Nephron progenitor cell (in vitro differentiated cells): Measurements from ENCODE around the gene C1orf21.

Source experiments
- DNase-seq: peaks from one replicate; pipeline ENCODE4 v3.0.0; 2021
- H3K27ac Mint-ChIP-seq: 2 replicates; pipeline ENCODE4 v1.8.0; 2021; ENCODE audit warnings: mild to moderate bottlenecking, moderate library complexity, mixed read lengths
- H3K27me3 Mint-ChIP-seq: 2 replicates; pipeline ENCODE4 v1.8.0; 2021; ENCODE audit warnings: mild to moderate bottlenecking, low read depth, mixed read lengths; ENCODE audit not compliant: poor library complexity
- H3K36me3 Mint-ChIP-seq: 2 replicates; pipeline ENCODE4 v1.8.0; 2021; ENCODE audit warnings: low read depth, mixed read lengths
- H3K4me1 Mint-ChIP-seq: 2 replicates; pipeline ENCODE4 v1.8.0; 2021; ENCODE audit warnings: mixed read lengths
- H3K4me3 Mint-ChIP-seq: 2 replicates; pipeline ENCODE4 v1.8.0; 2021; ENCODE audit warnings: mild to moderate bottlenecking, moderate library complexity, mixed read lengths
- H3K9me3 Mint-ChIP-seq: 2 replicates; pipeline ENCODE4 v1.8.0; 2021; ENCODE audit warnings: mild to moderate bottlenecking, moderate library complexity, mixed read lengths
- CTCF ChIP-seq: fragments of 200-600 bp; sonication (generic); IDR thresholded peaks from 2 replicates; pipeline ENCODE4 v1.5.0; 2021; ENCODE audit warnings: antibody characterized with exemption

C1orf21 gene

DNA sequence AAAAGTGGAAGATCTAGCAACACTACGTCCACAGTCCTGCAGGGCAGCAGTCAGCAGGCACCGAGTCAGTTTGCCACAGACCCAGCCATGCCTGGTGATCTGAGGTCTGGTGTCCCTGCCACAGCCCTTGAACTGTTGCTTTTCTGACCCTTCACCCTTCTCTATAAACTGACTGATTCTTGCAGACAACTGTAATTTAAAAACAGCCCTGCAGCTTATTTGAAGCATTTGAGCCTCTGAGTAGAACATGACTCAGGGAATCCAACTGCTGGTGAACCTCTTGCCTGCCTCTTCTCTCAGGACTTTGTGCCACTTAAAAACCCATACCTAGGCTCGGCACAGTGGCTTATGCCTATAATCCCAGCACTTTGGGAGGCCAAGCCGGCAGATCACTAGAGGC is 260.6 kb downstream of the C1orf21 start:
- peak overlapping the region; percentile 81 for H3K27ac Mint-ChIP-seq
- no peak overlapping the region for H3K4me3 Mint-ChIP-seq
- no peak for TF ChIP-seq CTCF
- peaks cover 29% of the 10 kb centered on the region for H3K9me3 Mint-ChIP-seq
- H3K36me3 Mint-ChIP-seq: no peaks in the 10 kb centered on the region
- DNase-seq: no peak
- H3K4me1 Mint-ChIP-seq: peaks cover 17% of the 10 kb centered on the region
- H3K27me3 Mint-ChIP-seq: peaks cover 15% of the 10 kb centered on the region

GRCh38 chr1:184648160-184648855 is 261.5 kb downstream of the C1orf21 start:
- H3K9me3 Mint-ChIP-seq: peaks cover 33% of the 10 kb centered on the region
- no peaks in the 10 kb centered on the region for H3K36me3 Mint-ChIP-seq
- no peak overlapping the region for H3K27ac Mint-ChIP-seq
- no peak for DNase-seq
- no peak for TF ChIP-seq CTCF
- no peak overlapping the region for H3K4me3 Mint-ChIP-seq
- peaks cover 18% of the 10 kb centered on the region for H3K27me3 Mint-ChIP-seq
- peaks cover 17% of the 10 kb centered on the region for H3K4me1 Mint-ChIP-seq

GRCh38 chr1:184648856-184649201 is 262.0 kb downstream of the C1orf21 start:
- Mint-ChIP-seq H3K4me1 (peaks cover 17% of the 10 kb centered on the region), H3K9me3 (peaks cover 33% of the 10 kb centered on the region), H3K27ac (no peak overlapping the region), H3K27me3 (peaks cover 18% of the 10 kb centered on the region), H3K36me3 (no peaks in the 10 kb centered on the region), H3K4me3 (no peak overlapping the region)
- no peak for DNase-seq
- TF ChIP-seq CTCF: no peak

GRCh38 chr1:184649451-184649888 is 262.6 kb downstream of the C1orf21 start:
- peaks cover 33% of the 10 kb centered on the region for H3K9me3 Mint-ChIP-seq
- H3K27ac Mint-ChIP-seq: no peak overlapping the region
- H3K4me3 Mint-ChIP-seq: no peak overlapping the region
- H3K27me3 Mint-ChIP-seq: peaks cover 18% of the 10 kb centered on the region
- DNase-seq: no peak
- no peaks in the 10 kb centered on the region for H3K36me3 Mint-ChIP-seq
- no peak for TF ChIP-seq CTCF
- H3K4me1 Mint-ChIP-seq: peaks cover 11% of the 10 kb centered on the region

DNA sequence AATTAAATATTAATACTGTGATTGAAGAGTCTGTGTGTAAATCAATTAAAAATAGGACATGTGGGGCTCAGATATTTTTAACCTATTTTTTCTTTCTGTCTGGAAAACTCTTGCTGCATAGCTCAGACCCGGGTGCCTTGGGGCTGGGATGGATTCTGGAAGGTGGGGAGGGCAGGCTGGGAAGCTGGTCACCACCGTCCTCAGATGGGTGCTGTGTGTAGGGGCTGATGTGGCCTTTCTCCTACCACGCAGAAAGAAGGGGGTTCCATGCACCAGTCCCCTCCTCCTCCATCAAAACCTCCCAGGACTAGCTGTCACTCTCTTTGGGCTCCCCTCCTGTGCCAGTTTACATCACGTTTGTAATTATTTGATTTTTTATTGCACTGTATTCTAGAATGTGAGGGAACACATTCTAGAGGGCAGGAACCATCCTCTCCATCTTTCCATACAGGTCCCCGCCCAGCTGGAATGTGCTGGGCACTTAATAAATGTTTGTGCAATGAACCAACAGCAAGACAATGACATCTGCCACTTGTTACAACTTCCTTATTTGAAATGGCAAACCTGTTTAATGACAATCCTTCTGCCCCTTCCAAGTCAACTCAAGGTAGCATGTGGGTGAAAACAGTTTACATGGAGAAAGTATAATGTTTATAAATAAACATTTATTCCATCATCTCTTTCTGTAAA is 263.5 kb downstream of the C1orf21 start:
- Mint-ChIP-seq H3K9me3 (peaks cover 33% of the 10 kb centered on the region), H3K4me1 (peaks cover 5% of the 10 kb centered on the region), H3K27me3 (peaks cover 18% of the 10 kb centered on the region), H3K27ac (no peak overlapping the region), H3K36me3 (no peaks in the 10 kb centered on the region), H3K4me3 (no peak overlapping the region)
- no peak for TF ChIP-seq CTCF
- no peak for DNase-seq

GRCh38 chr1:184655185-184655584 is 268.4 kb downstream of the C1orf21 start:
- TF ChIP-seq CTCF: no peak
- H3K4me1 Mint-ChIP-seq: peaks cover 3% of the 10 kb centered on the region
- no peak overlapping the region for H3K27ac Mint-ChIP-seq
- H3K36me3 Mint-ChIP-seq: no peaks in the 10 kb centered on the region
- H3K27me3 Mint-ChIP-seq: peaks cover 17% of the 10 kb centered on the region
- H3K4me3 Mint-ChIP-seq: no peak overlapping the region
- peaks cover 18% of the 10 kb centered on the region for H3K9me3 Mint-ChIP-seq
- DNase-seq: no peak
